Breast epithelium (tissue), 3 donors: Measurements from ENCODE around the gene ANKRD10.
"Not testable (repeated sequence)": the region's sequence is repeated elsewhere in the genome, so short reads cannot be mapped to it uniquely, and the experiment has no call there.

ENCODE experiments used
- CTCF ChIP-seq, 3 donors: fragments of 450-650 bp; IDR thresholded peaks; one replicate each; pipeline ENCODE4 v1.5.1; 2016 to 2017; ENCODE audit warnings: antibody characterized with exemption in 3 of 3, mild to moderate bottlenecking in 3 of 3, moderate library complexity in 3 of 3
- POLR2A ChIP-seq: fragments of 450-650 bp; IDR thresholded peaks from one replicate; pipeline ENCODE4 v1.6.1; 2016; ENCODE audit warnings: antibody characterized with exemption, mild to moderate bottlenecking, moderate library complexity
- POLR2AphosphoS5 ChIP-seq, 3 donors: sonication (generic); formaldehyde crosslinking; IDR thresholded peaks; one replicate each; pipeline ENCODE4 v1.6.1; 2017; ENCODE audit warnings: antibody characterized with exemption in 3 of 3

- TF ChIP-seq CTCF (IDR thresholded peaks at IDR 0.05); POLR2AphosphoS5 (IDR thresholded peaks at IDR 0.05); POLR2A: not testable (repeated sequence)
Measured at GRCh38 chr13:110956216-110956615, 41.3 kb upstream of the ANKRD10 start.
